ENCODE results near the gene CCT8L2.
"Not testable (repeated sequence)": the region's sequence is repeated elsewhere in the genome, so short reads cannot be mapped to it uniquely, and the experiment has no call there.

The CCT8L2 gene

DNA sequence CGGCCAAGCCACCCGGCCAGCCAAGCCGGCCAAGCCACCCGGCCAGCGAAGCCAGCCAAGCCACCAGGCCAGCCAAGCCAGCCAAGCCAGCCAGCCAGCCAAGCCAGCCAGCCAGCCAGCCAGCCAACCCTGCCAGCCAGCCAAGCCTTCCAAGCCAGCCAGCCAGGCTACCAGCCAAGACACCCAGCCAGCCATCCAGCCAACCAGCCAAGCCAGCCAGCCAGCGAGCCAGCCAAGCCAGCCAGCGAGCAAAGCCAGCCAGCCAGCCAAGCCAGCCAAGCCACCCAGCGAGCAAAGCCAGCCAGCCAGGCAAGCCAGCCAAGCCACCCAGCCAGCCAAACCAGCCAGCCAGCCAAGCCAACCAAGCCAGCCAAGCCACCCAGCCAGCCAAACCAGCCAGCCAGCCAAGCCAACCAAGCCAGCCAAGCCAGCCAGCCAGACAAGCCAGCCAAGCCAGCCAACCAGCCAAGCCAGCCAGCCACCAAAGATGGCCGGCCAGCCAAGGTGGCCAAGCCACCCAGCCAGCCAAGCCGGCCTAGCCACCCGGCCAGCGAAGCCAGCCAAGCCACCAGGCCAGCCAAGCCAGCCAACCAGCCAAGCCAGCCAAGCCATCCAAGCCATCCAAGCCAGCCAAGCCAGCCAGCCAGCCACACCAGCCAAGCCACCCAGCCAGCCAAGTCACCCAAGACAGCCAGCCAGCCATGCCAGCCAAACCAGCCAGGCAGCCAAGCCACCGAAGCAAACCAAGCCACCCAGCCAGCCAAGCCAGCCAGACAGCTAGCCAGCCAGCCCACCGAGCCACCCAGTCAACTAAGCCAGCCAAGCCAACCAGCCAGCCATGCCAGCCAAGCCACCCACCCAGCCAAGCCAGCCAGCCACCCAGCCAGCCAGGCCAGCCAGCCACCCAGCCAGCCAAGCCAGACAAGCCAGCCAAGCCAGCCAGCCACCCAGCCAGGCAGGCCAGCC, 28.8 kb downstream of the CCT8L2 start:
- no peak overlapping the region for H3K4me3 ChIP-seq (replicated peaks; ENCODE audit: low read depth, low read length)
- TF ChIP-seq, protein P1, sequence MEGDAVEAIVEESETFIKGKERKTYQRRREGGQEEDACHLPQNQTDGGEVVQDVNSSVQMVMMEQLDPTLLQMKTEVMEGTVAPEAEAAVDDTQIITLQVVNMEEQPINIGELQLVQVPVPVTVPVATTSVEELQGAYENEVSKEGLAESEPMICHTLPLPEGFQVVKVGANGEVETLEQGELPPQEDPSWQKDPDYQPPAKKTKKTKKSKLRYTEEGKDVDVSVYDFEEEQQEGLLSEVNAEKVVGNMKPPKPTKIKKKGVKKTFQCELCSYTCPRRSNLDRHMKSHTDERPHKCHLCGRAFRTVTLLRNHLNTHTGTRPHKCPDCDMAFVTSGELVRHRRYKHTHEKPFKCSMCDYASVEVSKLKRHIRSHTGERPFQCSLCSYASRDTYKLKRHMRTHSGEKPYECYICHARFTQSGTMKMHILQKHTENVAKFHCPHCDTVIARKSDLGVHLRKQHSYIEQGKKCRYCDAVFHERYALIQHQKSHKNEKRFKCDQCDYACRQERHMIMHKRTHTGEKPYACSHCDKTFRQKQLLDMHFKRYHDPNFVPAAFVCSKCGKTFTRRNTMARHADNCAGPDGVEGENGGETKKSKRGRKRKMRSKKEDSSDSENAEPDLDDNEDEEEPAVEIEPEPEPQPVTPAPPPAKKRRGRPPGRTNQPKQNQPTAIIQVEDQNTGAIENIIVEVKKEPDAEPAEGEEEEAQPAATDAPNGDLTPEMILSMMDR (IDR thresholded peaks at IDR 0.05; ENCODE audit: low read length, missing control alignments): no peak
- DNase-seq (ENCODE audit: low read depth): no peak

DNA sequence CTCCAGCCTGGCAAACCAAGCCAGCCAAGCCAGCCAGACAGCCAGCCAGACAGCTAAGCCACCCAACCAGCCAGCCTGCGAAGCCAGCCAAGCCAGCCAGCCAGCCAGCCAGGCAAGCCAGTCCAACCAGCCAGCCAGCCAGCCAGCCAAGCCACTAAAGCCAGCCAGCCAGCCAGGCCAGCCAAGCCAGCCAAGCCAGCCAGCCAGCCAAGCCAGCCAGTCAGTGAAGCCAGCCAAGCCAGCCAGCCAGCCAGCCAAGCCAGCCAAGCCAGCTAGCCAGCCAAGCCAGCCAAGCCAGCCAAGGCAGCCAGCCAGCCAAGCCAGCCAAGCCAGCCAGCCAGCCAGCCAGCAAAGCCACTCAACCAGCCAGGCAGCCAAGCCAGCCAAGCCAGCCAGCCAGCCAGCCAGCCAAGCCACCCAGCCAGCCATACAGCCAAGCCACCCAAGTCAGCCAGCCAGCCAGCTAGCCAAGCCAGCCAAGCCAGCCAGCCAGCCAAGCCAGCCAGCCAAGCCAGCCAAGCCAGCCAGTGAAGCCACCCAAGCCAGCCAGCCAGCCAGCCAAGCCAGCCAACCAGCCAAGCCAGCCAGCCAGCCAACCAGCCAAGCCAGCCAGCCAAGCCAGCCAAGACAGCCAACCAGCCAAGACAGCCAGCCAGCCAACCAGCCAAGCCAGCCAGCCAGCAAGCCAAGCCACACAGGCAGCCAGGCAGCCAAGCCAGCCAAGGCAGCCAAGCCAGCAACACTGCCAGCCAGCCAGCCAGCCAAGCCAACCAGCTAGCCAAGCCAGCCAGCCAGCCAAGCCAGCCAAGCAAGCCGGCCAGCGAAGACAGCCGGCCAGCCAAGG, 29.7 kb downstream of the CCT8L2 start:
- no peak for DNase-seq (ENCODE audit: low read depth)
- TF ChIP-seq, protein P1 (IDR thresholded peaks at IDR 0.05; ENCODE audit: low read length, missing control alignments): no peak
- no peak overlapping the region for H3K4me3 ChIP-seq (replicated peaks; ENCODE audit: low read depth, low read length)

DNA sequence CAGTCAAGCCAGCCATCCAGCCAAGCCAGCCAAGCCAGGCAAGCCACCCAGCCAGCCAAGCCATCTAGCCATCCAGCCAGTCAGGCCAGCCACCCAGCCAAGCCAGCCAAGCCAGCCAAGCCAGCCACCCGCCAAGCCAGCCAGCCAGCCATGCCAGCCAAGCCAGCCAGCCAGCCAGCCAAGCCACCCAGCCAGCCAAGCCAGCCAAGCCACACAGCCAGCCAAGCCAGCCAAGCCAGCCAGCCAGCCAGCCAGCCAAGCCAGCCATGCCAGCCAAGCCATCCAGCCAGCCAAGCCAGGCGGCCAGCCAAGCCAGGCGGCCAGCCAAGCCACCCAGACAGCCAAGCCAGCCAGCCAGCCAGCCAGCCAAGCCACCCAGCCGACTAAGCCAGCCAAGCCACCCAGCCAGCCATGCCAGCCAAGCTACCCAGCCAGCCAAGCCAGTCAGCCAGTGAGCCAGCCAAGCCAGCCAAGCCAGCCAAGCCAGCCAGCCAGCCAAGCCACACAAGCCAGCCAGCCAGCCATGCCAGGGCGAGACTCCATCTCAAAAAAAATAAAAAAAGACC, 31.4 kb downstream of the CCT8L2 start:
- DNase-seq (ENCODE audit: low read depth): not testable (repeated sequence)

DNA sequence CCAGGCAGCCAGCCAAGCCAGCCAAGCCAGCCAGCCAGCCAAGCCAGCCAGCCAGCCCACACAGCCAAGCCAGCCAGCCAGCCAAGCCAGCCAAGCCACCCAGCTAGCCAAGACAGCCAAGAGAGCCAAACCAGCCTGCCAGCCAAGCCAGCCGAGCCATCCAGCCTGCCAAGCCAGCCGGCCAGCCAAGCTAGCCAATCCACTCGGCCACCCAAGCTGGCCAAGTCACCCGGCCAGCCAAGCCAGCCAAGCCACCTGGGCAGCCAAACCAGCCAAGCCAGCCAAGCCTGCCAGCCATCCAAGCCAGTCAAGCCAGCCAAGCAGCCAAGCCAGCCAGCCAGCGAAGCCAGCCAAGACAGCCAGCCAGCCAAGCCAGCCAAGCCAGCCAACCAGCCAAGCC, 32.0 kb downstream of the CCT8L2 start:
- not testable (repeated sequence) for H3K4me3 ChIP-seq (replicated peaks; ENCODE audit: low read depth, low read length); DNase-seq (ENCODE audit: low read depth)

More for the DNA sequence above, 31.4 kb downstream of the CCT8L2 start:
- not testable (repeated sequence) for H3K4me3 ChIP-seq (replicated peaks; ENCODE audit: low read depth, low read length)

DNA sequence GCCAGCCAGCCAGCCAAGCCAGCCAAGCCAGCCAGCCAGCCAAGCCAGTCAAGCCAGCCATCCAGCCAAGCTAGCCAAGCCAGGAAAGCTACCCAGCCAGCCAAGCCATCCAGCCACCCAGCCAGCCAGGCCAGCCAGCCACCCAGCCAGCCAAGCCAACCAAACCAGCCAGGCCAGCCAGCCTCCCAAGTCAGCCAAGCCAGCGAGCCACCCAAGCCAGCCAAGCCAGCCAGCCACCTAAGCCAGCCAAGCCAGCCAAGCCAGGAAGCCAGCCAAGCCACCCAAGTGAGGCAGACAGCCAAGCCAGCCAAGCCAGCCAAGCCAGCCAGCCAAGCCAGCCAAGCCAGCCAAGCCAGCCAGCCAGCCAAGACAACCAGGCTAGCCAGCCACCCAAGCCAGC, 32.6 kb downstream of the CCT8L2 start:
- not testable (repeated sequence) for H3K4me3 ChIP-seq (replicated peaks; ENCODE audit: low read depth, low read length); DNase-seq (ENCODE audit: low read depth)

DNA sequence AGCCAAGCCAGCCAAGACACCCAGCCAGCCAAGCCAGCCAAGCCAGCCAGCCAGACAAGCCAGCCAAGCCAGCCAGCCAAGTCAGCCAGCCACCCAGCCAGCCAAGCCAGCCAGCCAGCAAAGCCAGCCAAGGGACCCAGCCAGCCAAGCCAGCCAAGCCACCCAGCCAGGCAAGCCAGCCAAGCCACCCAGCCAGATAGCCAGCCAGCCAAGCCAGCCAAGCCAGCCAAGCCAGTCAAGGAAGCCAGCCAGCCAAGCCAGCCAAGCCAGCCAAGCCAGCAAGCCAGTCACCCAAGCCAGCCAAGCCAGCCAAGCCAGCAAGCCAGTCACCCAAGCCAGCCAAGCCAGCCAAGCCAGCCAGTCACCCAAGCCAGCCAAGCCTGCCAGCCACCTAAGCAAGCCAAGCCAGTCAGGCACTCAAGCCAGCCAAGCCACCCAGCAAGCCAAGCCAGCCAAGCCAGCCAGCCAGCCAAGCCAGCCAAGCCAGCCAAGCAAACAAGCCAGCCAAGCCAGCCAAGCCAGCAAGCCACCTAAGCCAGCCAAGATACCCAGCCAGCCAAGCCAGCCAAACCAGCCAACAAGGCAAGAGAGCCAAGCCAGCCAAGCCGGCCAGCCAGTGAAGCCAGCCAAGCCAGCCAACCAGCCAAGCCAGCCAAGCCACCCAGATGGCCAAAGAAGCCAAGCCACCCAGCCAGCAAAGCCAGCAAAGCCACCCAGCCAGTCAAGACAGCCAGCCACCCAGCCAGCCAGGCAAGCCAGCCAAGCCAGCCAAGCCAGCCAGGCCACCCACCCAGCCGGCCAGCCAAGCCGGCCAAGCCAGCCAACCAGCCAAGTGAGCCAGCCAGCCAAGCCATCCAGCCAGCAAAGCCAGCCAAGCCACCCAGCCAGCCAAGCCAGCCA, 33.3 kb downstream of the CCT8L2 start:
- TF ChIP-seq, protein P1 (IDR thresholded peaks at IDR 0.05; ENCODE audit: low read length, missing control alignments): no peak
- DNase-seq (ENCODE audit: low read depth): no peak
- no peak overlapping the region for H3K4me3 ChIP-seq (replicated peaks; ENCODE audit: low read depth, low read length)

DNA sequence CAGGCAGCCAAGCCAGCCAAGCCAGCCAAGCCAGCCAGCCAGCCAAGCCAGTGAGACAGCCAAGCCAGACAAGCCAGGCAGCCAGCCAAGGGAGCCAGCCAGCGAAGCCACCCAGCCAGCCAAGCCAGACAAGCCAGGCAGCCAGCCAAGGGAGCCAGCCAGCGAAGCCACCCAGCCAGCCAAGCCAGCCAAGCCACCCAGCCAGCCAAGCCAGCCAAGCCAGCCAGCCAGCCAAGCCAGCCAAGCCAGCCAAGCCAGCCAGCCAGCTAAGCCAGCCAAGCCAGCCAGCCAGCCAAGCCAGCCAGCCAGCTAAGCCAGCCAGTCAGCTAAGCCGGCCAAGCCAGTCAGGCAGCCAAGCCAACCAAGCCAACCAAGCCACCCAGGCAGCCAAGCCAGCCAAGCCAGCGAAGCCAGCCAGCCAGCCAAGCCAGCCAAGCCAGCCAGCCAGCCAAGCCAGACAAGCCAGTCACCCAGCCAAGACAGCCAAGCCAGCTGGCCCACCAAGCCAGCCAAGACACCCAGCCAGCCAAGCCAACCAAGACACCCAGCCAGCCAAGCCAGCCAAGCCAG, 34.1 kb downstream of the CCT8L2 start:
- DNase-seq (ENCODE audit: low read depth); H3K4me3 ChIP-seq (replicated peaks; ENCODE audit: low read depth, low read length): not testable (repeated sequence)

DNA sequence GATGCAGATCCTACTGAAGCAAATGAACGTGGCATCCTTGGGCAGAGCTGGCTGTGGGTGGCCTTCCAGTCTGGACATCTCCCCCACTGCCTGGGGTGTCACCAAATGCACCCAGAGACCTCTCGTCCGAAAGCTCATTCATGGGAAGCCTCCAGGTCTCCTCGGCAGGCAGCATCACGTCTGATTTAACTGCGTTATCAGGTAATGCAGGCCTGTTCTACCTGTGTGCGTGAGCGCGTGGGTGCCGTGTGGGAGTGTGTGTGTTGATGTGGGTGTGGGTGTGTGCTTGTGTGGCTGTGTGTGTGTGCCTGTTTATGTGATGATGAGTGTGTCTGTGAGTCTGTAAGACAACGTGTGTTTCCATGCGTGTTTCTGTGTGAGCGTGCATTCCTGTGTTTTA, 35.1 kb downstream of the CCT8L2 start:
- DNase-seq (ENCODE audit: low read depth); H3K4me3 ChIP-seq (replicated peaks; ENCODE audit: low read depth, low read length): not testable (repeated sequence)

DNA sequence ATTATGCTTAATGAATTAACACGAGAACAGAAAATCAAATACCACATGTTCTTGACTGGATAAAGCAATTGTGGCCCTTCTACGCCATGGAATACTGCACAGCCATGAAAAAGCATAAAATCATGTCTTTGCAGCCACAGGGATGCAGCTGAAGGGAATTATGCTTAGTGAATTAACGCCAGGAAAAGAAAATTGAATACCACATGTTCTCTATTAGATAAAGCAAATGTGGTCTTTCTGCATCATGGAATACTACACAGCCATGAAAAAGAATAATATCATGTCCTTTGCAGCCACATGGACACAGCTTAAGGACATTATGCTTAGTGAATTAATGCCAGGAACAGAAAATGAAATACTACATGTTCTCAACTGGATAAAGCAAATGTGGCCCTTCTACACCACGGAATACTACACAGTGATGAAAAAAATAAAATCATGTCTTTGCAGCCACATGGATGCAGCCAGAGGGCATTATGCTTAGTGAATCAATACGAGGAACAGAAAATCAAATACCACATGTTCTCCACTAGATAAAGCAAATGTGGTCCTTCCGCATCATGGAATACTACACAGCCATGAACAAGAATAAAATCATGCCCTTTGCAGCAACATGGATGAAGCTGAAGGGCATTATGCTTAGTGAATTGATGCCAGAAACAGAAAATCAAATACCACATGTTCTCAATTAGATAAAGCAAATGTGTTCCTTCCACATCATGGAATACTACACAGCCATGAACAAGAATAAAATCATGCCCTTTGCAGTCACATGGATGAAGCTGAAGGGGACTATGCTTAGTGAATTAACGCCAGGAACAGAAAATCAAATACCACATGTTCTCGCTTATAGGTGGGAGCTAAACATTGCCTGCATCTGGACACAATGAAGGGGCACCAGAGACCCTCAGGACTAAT, 37.3 kb downstream of the CCT8L2 start:
- H3K4me3 ChIP-seq (replicated peaks; ENCODE audit: low read depth, low read length); DNase-seq (ENCODE audit: low read depth): not testable (repeated sequence)

DNA sequence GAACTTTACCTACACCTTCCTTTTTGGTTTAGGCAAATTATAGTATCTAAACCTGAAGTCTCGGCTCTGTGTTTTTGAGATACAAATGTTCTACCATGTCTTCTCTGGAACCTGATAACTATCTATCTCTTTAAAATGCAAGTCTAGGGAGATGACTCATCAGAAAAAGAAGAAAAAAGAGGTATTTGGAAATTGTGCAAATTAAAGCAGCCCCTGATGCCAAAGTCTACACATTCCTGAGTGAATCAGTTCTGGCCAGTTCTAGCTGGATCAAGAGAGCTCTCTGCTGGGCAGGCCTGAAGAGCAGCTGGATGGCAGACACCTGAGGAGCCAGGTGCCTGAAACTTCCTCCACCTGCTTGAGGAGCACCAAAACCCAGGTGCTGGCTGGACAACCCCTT, 49.3 kb downstream of the CCT8L2 start:
- not testable (repeated sequence) for DNase-seq (ENCODE audit: low read depth); H3K4me3 ChIP-seq (replicated peaks; ENCODE audit: low read depth, low read length)
